GM19351 (cell line): ENCODE measurements around the gene PNPLA6.
"Not testable (repeated sequence)": the region's sequence is repeated elsewhere in the genome, so short reads cannot be mapped to it uniquely, and the experiment has no call there.

Source experiments
- ATAC-seq: cut with Tn5 transposase; IDR thresholded peaks from one replicate; pipeline ENCODE4 v1.9.1; 2021; ENCODE audit warnings: mild to moderate bottlenecking, moderate library complexity; ENCODE audit not compliant: unreplicated experiment

PNPLA6 gene

GRCh38 chr19:7529610-7530490, 5.7 kb upstream of the PNPLA6 start:
- ATAC-seq: no peak

- no peak for ATAC-seq
Observed at GRCh38 chr19:7533281-7533885, 2.1 kb upstream of the PNPLA6 start.

- no peak for ATAC-seq
Observed at GRCh38 chr19:7533925-7534480, 1.5 kb upstream of the PNPLA6 start.

- no peak for ATAC-seq
Observed at GRCh38 chr19:7534531-7535046, 928 bp upstream of the PNPLA6 start.

GRCh38 chr19:7535998-7536695, 630 bp downstream of the PNPLA6 start:
- ATAC-seq: no peak

- ATAC-seq: not testable (repeated sequence)
Observed at GRCh38 chr19:7538990-7539389, 3.5 kb downstream of the PNPLA6 start.

- no peak for ATAC-seq
Observed at GRCh38 chr19:7539827-7540425, 4.4 kb downstream of the PNPLA6 start.

- no peak for ATAC-seq
Observed at GRCh38 chr19:7540761-7541474, 5.4 kb downstream of the PNPLA6 start.

- no peak for ATAC-seq
Observed at GRCh38 chr19:7541475-7541824, 5.9 kb downstream of the PNPLA6 start.

- ATAC-seq: no peak
Observed at GRCh38 chr19:7541828-7542443, 6.4 kb downstream of the PNPLA6 start.

GRCh38 chr19:7542556-7543348, 7.2 kb downstream of the PNPLA6 start:
- ATAC-seq: no peak

- ATAC-seq: no peak
Observed at GRCh38 chr19:7544626-7545025, 9.1 kb downstream of the PNPLA6 start.

- no peak for ATAC-seq
Observed at GRCh38 chr19:7545300-7545699, 9.8 kb downstream of the PNPLA6 start.

- no peak for ATAC-seq
Observed at GRCh38 chr19:7545904-7546303, 10.4 kb downstream of the PNPLA6 start.

- no peak for ATAC-seq
Observed at GRCh38 chr19:7547159-7547558, 11.6 kb downstream of the PNPLA6 start.

GRCh38 chr19:7549429-7550148, 14.1 kb downstream of the PNPLA6 start:
- no peak for ATAC-seq

- ATAC-seq: no peak
Observed at GRCh38 chr19:7550169-7550770, 14.8 kb downstream of the PNPLA6 start.
